ENCODE measurements around the gene NPPB.
"Not testable (repeated sequence)": the region's sequence is repeated elsewhere in the genome, so short reads cannot be mapped to it uniquely, and the experiment has no call there.

NPPB gene

GRCh38 chr1:11858613-11858967 is at the start of gene NPPB:
NPPB (minus strand) TSS chr1:11858945; CDS start chr1:11858833, 112 bp downstream.
- DNase-seq = no peak

GRCh38 chr1:11908095-11908675 is 49.4 kb upstream of the NPPB start:
- DNase-seq = peak; percentile 84

DNA sequence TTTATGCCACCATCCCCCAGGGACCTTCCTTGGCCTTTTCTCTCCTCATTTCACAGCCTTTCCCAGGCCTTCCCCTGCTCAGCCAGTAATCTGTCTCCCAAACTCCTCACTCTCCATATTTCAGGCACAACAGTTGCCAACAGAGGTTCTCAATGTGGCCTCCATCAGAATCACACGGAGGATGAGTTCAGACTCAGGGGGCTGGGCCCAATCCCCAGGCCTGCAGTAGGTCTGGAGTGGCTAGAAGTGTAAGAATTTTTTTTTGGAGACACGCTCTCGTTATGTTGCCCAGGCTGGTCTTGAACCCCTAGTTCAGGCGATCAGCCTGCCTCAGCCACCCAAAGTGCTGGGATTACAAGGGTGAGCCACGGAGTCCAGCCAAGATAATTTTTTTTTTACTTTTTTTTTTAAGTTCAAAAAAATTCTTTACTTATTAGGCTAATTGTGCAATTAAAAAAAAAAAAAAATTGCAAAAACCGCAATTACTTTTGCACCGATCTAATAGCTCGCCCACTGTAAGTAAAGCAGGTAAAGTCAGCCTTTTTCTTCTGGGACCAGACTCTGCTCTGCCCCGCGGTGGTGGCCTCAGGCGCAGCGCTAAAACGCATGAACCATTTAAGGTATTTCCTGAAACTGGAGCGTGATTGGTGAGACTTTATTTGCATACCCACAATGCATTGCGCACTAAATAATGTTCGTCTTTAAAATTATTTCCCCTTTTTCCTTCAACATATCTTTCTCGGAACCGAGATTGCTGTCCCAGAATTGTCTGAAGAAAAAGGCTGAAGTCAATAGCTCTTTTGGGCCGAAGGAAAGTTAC is 48.7 kb upstream of the NPPB start:
- peak; percentile 96 for DNase-seq

DNA sequence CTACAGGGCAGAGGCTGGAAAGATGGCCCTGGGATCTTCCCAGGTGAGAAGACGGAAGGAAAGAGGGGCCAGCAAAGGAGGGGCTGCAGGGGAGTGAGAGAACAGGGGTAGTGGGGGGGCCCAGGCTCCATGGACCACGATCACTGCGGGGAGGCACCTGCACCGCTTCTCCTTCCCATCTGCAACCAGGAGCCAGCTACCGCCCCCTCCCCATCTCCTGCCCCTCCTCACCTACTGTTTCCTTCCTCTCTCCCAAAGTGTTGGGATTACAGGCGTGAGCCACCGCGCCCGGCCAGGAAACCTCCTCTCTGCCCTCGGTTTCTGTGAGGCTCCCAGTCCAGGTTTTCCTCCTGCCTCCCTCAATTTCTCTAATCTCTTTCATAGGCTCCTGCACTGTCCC is 48.1 kb upstream of the NPPB start:
- no peak for DNase-seq

GRCh38 chr1:11904978-11905377 is 46.2 kb upstream of the NPPB start:
- DNase-seq = no peak

DNA sequence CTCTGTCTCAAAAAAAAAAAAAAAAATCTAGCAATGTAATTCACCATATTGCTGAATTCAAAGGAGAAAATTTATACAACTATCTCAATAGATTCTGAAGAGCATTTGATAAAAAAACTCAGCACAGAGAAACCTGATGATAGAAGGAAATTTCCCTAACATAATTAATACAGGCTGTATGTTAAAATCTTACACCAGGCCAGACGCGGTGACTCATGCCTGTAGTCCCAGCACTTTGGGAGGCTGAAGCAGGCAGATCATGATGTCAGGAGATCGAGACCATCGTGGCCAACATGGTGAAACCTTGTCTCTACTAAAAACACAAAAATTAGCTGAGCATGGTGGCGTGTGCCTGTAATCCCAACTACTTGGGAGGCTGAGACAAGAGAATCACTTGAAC is 45.4 kb upstream of the NPPB start:
- DNase-seq = not testable (repeated sequence)

DNA sequence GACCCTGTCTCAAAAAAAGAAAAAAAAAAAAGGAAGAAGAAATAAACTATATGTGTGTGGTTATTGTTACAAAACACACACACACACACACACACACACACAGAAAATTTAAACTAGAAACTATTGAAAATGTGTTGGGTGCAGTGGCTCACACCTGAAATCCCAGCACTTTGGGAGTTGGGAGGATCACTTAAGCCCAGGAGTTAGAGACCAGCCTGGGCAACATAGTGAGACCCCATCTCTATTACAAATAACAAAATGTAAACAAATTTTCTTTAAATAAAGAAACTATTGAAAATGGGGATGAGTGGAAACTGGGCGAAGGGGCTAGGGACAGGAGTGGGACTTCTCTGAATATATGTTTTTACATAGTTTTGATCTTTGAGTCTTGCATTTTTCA is 44.5 kb upstream of the NPPB start:
- no peak for DNase-seq

DNA sequence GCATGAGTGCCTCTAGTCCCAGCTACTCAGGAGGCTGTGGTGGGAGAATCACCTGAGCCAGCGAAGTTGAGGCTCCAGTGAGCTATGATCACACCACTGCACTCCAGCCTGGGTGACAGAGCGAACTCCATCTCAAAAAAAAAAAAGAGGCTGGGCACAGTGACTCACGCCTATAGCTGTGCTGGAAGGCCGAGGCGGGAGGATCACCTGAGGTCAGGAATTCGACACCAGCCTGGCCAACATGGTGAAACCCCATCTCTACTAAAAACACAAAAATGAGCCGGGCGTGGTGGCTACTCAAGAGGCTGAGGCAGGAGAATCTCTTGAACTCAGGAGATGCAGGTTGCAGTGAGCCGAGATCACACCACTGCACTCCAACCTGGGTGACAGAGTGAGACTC is 42.7 kb upstream of the NPPB start:
- DNase-seq = not testable (repeated sequence)

DNA sequence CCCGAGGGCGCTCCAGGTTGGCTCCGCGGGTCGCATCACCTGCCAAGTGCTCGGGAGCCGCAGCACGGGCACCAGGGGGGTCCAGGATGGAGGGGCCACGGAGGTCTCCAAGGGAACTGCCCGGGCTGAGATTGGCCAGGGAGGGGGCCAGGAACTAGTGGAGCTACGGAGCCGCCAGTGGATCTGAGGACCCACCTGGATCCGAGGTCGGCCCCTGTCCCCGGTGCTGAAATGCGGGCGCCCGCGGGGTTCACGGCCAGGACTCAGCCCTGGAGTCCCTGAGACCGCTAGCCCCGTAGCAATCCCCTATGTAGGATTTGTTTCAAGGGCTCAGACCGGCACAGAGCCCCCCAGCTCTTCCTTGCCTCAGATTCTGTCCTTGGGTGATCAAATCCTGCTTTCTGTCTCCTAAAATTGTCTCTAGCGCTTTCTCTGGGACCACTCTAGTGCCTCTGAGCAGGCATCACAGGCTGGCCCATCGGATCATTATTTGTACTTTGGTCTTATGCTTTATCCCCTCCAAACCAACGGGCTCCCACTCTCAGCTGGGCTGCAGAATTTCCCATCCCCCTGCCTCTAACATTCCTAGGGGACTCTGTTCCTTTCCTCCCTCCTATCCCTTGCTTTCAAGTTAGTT is 40.2 kb upstream of the NPPB start:
- no peak for DNase-seq

DNA sequence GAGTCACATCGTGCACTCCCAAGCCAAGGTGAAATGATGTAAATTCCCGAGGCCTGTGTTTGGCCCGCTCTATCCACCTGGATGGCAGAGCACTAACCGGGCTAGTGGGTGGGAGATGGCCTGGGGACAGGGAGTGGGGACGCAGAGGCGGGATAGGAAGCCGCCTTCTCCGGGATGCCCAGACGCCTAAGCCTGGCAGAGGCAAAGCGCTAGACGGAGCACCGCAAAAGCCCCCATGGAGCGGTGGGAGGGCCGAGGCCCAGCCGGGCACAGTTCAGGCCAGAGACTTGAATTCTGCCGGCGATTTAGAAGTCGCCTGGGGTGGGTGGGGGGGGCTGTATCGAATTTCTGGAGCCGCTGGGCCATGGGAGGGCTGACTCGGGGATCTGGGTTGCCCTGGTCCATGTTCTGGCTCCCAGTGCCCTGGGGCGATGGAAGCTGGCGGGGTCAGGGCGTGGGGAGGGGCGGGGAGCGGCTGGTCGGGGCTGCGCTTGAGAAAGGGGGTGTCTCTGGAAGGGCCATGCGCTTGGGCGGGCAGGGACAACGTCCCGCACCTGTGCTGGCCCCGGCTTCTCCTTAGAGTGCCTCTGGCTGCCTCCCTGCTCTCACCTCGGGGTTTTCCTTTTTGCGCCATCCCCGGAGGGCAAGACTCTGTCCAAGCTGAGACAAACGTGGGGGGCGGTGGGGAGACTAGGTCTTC is 39.5 kb upstream of the NPPB start:
- no peak for DNase-seq

DNA sequence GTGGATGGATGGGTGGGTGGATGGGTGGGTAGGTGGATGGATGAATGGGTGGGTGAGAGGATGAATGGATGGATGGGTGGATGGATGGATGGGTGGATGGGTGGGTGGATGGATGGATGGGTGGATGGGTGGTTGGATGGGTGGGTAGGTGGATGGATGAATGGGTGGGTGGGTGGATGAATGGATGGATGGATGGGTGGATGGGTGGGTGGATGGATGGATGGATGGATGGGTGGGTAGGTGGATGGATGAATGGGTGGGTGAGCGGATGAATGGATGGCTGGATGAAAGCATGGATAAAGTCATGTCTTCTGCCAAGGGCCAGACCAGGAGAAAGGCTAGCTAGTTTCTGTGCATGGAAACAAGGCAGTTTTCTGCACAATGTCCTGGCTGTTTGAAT is 35.8 kb upstream of the NPPB start:
- DNase-seq = not testable (repeated sequence)

DNA sequence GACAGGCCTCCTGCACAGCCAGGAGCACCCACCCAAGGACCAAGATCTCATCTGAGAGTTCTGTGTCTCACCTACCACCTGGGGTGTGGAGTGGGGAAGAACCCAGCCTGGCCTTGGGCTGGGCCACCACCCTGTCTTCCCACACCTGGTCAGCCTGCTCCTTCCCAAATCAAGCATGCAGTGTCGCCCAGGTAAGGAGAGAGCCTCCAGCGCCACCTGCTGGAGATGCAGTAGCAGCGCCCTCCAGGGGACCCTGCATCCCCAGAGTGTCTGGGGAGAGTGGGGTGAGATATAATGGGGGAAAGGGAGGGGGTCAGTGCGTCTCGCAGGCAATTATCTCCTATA is 35.1 kb upstream of the NPPB start:
- peak; percentile 62 for DNase-seq

DNA sequence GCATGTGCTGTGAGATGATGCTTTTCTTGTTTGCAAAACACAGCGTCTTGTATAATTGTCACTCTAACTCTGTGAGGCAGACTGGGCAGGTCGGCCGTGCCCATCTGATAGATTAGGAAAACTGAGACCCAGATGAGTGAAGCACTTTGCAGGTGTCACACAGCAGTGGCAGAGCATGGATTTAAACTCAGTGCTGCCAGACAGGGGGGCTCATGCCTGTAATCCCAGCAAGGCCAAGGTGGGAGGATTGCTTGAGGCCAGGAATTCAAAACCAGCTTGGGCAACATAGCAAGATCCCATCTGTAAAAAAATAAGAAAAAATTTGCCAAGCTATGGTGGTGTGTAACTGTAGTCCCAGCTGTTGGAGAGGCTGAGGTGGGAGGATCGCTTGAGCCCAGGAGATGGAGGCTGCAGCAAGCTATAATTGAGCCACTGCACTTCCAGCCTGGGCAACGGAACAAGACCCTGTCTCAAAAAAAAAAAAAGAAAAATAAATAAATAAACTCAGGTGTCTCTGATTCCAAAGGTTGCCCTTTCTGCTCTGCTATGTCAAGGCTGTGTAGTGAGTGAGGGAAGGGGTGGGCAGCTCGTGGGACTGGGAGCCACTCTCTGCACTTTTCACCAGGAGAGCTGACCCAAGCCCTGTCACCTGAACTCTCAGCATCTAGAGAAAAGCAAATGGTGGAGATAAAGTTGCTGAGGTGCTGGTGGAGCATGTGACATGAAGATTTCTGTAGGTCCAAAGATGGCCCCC is 32.9 kb upstream of the NPPB start:
- no peak for DNase-seq

GRCh38 chr1:11888877-11889208 is 30.1 kb upstream of the NPPB start:
- no peak for DNase-seq

GRCh38 chr1:11888206-11888876 is 29.6 kb upstream of the NPPB start:
- no peak for DNase-seq

DNA sequence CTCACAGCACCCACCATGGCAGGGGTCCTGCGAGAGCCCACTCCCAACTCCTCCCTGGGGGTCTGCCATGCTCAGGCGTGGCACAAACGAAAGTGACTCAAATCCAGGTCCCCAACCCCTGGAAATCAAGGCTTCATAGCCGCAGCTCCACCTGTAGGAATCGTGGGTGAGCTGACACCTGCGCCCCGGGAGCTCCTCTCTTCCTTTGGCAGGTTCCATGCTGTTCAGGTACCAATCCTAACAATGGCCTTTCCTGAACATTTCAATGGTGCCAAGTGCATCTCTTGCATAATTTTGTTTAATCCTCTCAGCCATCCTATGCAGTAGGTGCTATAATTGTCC is 28.9 kb upstream of the NPPB start:
- no peak for DNase-seq

DNA sequence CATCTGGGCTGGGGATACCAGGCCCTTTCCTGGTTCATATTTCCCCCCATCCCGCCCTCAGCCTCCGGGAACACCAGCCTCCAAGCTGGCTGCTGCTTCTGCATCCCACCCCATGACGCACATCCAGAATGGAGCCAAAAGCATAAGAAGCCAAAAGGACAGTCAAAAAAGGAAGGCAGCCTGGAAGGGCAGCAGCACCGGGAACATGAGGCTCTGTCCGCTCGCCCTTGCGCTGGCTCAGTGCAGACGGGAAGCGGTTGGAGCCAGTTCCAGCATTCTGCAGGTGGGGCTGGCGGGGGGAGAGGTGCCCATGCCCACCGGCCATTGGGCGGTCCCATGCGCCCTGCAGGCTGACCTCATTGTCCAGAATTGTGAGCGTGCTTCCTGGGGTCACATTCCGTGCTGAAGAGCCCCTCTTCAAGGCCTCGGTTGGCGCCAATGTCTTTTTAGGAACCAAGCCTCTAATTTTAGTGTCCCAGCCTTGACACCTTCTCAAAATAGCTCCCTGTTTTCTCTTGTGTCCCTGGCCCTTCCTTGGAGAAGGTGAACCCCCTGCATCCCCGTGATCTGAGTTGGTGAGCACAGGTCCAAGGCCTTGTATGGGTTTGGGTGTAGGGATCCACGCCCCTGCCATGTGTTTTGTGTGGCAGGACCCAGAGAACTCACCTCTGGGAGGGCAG is 28.4 kb upstream of the NPPB start:
- no peak for DNase-seq

- no peak for DNase-seq
These were observed 27.2 kb upstream of the NPPB start for GRCh38 chr1:11885916-11886315.

DNA sequence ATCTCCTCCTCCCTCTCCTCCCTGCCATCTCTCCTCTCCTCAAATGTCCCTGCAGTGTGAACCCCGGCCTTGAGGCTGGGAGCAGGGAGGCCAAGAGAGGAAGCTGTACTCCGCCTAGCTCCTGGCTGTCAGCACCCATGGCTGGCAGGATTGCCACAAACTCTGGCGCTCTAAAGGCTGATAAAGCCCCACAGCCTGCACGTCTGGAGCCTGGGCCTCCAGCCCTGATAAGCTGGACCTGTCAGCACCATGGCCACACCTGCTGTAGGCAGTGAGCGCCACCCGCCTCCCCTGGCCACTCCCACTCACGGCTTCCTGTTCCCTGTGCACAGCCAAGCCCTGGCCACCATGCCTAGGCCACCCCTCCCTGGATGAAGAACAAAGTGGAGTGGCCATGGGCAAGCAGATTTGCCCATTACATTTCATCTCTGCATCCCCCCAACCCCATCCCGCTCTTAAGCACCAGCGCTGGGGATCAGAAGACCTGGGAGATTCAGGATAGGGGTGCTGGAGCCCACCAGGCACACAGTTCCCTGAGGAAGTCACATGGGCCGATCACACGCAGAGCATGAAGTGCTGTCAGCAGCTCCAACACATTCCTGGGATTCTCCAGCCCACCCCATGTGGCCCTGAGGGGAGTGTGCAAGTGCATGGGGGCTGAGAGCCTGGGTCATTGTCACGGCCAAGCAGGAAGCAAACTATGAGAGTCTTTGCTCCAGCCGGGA is 24.2 kb upstream of the NPPB start:
- DNase-seq = no peak

DNA sequence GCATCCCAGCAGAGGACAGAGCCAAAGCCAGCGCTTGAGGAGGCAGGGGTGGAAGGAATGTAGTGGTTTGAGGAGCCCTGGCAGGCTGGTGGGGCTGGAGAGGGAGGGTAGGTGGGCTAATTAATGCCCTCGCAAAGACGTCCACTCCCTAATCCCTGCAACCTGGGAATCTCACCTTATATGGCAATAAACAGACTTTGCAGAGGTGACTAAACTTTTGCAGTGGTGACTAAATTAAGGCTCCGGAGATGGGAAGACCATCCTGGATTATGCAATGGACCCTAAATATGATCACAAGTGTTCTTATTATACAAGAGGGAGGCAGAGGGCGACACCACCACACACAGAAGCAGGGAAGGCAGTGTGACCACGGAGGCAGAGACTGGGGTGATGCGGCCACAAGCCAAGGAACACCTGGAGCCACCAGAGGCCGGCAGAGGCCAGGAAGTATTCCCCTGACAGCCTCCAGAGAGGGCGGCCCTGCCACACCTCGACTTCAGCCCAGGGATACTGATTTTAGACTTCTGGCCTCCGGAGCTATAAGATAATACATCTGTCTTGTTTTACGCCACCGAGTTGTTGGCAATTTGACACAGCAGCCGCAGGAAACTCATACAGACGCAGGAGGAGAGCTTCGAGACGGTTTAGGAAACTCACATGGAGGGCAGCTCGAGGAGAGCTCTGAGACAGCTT is 23.1 kb upstream of the NPPB start:
- no peak for DNase-seq

Data from CD4-positive, alpha-beta T cell treated with Interleukin-15 for 1 hour (primary cell).